ENCODE measurements around the gene TRAF1. TPM values are rescaled to one million over a fixed set of nuclear protein-coding genes. Genes with fewer than 3 reads are reported as not detected.
A peak's percentile ranks its signal among the peaks of the same experiment; 100 is the strongest.

TRAF1 gene
- total and polyA plus RNA-seq, 2 of the 13 experiments (the other 11 are each of a cell fraction or from before 2014, with no cell fraction given), result 0.44 to 1.0 TPM

GRCh38 chr9:120970244-120970643, 43.6 kb upstream of the TRAF1 start (continued):
- TF ChIP-seq, protein P1, sequence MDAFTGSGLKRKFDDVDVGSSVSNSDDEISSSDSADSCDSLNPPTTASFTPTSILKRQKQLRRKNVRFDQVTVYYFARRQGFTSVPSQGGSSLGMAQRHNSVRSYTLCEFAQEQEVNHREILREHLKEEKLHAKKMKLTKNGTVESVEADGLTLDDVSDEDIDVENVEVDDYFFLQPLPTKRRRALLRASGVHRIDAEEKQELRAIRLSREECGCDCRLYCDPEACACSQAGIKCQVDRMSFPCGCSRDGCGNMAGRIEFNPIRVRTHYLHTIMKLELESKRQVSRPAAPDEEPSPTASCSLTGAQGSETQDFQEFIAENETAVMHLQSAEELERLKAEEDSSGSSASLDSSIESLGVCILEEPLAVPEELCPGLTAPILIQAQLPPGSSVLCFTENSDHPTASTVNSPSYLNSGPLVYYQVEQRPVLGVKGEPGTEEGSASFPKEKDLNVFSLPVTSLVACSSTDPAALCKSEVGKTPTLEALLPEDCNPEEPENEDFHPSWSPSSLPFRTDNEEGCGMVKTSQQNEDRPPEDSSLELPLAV (CRISPR knock-in tag; conservative IDR thresholded peaks at IDR 0.05; ENCODE audit: low read depth), result no peak
- TF ChIP-seq AHR (CRISPR knock-in tag; IDR thresholded peaks at IDR 0.05) (no peak), ZFP62 (CRISPR knock-in tag; IDR thresholded peaks at IDR 0.05) (no peak), ZSCAN21 (CRISPR knock-in tag; IDR thresholded peaks at IDR 0.05; ENCODE audit: borderline replicate concordance) (no peak), SMARCE1 (IDR thresholded peaks at IDR 0.05; ENCODE audit: borderline replicate concordance) (no peak), ZNF260 (CRISPR knock-in tag; IDR thresholded peaks at IDR 0.05; ENCODE audit: borderline replicate concordance, low read depth) (no peak), ZNF598 (CRISPR knock-in tag; IDR thresholded peaks at IDR 0.05; ENCODE audit: borderline replicate concordance) (no peak), ZNF329 (CRISPR knock-in tag; IDR thresholded peaks at IDR 0.05; ENCODE audit: low read depth) (no peak), ZSCAN12 (CRISPR knock-in tag; IDR thresholded peaks at IDR 0.05) (no peak), KLF9 (CRISPR knock-in tag; IDR thresholded peaks at IDR 0.05; ENCODE audit: low read depth) (no peak), PHF21A (CRISPR knock-in tag; IDR thresholded peaks at IDR 0.05) (peak; percentile 52; the same call in 1 of the 2 replicates), NFIB (CRISPR knock-in tag; IDR thresholded peaks at IDR 0.05; ENCODE audit: borderline replicate concordance) (no peak), SMAD3 (CRISPR knock-in tag; IDR thresholded peaks at IDR 0.05) (no peak), ZNF230 (CRISPR knock-in tag; IDR thresholded peaks at IDR 0.05) (no peak), IKZF5 (CRISPR knock-in tag; IDR thresholded peaks at IDR 0.05) (no peak), ZNF121 (CRISPR knock-in tag; IDR thresholded peaks at IDR 0.05) (no peak), ETS1 (CRISPR knock-in tag; IDR thresholded peaks at IDR 0.05) (no peak), POLR2A (IDR thresholded peaks at IDR 0.05; ENCODE audit: insufficient read depth in 1 of 2, low read depth in 2 of 2, low read length in 2 of 2) (no peak), HOXA9 (CRISPR knock-in tag; IDR thresholded peaks at IDR 0.05; ENCODE audit: borderline replicate concordance) (no peak), ZNF124 (CRISPR knock-in tag; IDR thresholded peaks at IDR 0.05) (no peak)
- TF ChIP-seq, protein P2, sequence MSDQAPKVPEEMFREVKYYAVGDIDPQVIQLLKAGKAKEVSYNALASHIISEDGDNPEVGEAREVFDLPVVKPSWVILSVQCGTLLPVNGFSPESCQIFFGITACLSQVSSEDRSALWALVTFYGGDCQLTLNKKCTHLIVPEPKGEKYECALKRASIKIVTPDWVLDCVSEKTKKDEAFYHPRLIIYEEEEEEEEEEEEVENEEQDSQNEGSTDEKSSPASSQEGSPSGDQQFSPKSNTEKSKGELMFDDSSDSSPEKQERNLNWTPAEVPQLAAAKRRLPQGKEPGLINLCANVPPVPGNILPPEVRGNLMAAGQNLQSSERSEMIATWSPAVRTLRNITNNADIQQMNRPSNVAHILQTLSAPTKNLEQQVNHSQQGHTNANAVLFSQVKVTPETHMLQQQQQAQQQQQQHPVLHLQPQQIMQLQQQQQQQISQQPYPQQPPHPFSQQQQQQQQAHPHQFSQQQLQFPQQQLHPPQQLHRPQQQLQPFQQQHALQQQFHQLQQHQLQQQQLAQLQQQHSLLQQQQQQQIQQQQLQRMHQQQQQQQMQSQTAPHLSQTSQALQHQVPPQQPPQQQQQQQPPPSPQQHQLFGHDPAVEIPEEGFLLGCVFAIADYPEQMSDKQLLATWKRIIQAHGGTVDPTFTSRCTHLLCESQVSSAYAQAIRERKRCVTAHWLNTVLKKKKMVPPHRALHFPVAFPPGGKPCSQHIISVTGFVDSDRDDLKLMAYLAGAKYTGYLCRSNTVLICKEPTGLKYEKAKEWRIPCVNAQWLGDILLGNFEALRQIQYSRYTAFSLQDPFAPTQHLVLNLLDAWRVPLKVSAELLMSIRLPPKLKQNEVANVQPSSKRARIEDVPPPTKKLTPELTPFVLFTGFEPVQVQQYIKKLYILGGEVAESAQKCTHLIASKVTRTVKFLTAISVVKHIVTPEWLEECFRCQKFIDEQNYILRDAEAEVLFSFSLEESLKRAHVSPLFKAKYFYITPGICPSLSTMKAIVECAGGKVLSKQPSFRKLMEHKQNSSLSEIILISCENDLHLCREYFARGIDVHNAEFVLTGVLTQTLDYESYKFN (CRISPR knock-in tag; conservative IDR thresholded peaks at IDR 0.05), result peak; percentile 32; the same call in 1 of the 2 replicates
- TF ChIP-seq, protein P3, sequence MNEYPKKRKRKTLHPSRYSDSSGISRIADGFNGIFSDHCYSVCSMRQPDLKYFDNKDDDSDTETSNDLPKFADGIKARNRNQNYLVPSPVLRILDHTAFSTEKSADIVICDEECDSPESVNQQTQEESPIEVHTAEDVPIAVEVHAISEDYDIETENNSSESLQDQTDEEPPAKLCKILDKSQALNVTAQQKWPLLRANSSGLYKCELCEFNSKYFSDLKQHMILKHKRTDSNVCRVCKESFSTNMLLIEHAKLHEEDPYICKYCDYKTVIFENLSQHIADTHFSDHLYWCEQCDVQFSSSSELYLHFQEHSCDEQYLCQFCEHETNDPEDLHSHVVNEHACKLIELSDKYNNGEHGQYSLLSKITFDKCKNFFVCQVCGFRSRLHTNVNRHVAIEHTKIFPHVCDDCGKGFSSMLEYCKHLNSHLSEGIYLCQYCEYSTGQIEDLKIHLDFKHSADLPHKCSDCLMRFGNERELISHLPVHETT (CRISPR knock-in tag; conservative IDR thresholded peaks at IDR 0.05), result no peak
- TF ChIP-seq, protein P4, sequence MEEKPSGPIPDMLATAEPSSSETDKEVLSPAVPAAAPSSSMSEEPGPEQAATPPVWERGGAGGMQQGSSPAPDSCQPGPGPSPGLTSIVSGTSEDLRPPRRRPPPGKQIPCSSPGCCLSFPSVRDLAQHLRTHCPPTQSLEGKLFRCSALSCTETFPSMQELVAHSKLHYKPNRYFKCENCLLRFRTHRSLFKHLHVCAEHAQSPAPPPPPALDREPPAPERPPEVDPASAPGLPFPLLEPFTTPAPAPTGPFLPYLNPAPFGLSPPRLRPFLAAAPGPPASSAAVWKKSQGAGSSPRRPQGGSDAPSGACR (CRISPR knock-in tag; IDR thresholded peaks at IDR 0.05), result no peak

All from HepG2 (cell line).